EH (cell line): ENCODE results near the gene OBP2B.
"Not testable (repeated sequence)": the region's sequence is repeated elsewhere in the genome, so short reads cannot be mapped to it uniquely, and the experiment has no call there.

ENCODE experiments used
- DNase-seq: peaks from one replicate; pipeline ENCODE4 v3.0.0-alpha.2; 2015; ENCODE audit warnings: low read depth

The OBP2B gene

GRCh38 chr9:133208880-133209300 is at the start of gene OBP2B:
Gene OBP2B, minus strand, starts transcription at chr9:133209250. Its CDS starts 51 bp downstream, at chr9:133209199.
- DNase-seq: not testable (repeated sequence)

GRCh38 chr9:133258061-133259015 is 49.3 kb upstream of the OBP2B start:
- DNase-seq: no peak

GRCh38 chr9:133257465-133257956 is 48.5 kb upstream of the OBP2B start:
- no peak for DNase-seq

GRCh38 chr9:133256686-133257091 is 47.6 kb upstream of the OBP2B start:
- DNase-seq: no peak

GRCh38 chr9:133256136-133256461 is 47.0 kb upstream of the OBP2B start:
- DNase-seq: no peak

- no peak for DNase-seq
These were observed 46.5 kb upstream of the OBP2B start for GRCh38 chr9:133255371-133256135.

- DNase-seq: no peak
These were observed 45.4 kb upstream of the OBP2B start for GRCh38 chr9:133254471-133254870.

- no peak for DNase-seq
These were observed 44.2 kb upstream of the OBP2B start for GRCh38 chr9:133253268-133253667.

GRCh38 chr9:133252301-133253020 is 43.4 kb upstream of the OBP2B start:
- no peak for DNase-seq

- DNase-seq: no peak
These were observed 42.7 kb upstream of the OBP2B start for GRCh38 chr9:133251773-133252172.

GRCh38 chr9:133251221-133251620 is 42.2 kb upstream of the OBP2B start:
- DNase-seq: not testable (repeated sequence)

- no peak for DNase-seq
These were observed 41.7 kb upstream of the OBP2B start for GRCh38 chr9:133250741-133251170.

- no peak for DNase-seq
These were observed 40.3 kb upstream of the OBP2B start for GRCh38 chr9:133249337-133249736.

- no peak for DNase-seq
These were observed 39.8 kb upstream of the OBP2B start for GRCh38 chr9:133248726-133249295.

GRCh38 chr9:133247632-133248031 is 38.6 kb upstream of the OBP2B start:
- DNase-seq: no peak

- DNase-seq: no peak
These were observed 37.9 kb upstream of the OBP2B start for GRCh38 chr9:133246991-133247390.

- no peak for DNase-seq
These were observed 37.5 kb upstream of the OBP2B start for GRCh38 chr9:133246562-133246961.

- DNase-seq: no peak
These were observed 33.9 kb upstream of the OBP2B start for GRCh38 chr9:133242991-133243390.

- no peak for DNase-seq
These were observed 33.2 kb upstream of the OBP2B start for GRCh38 chr9:133242241-133242640.

- no peak for DNase-seq
These were observed 30.6 kb upstream of the OBP2B start for GRCh38 chr9:133239533-133240090.

GRCh38 chr9:133238851-133239532 is 29.9 kb upstream of the OBP2B start:
- peak; percentile 72 for DNase-seq
